HL-60 (cell line): ENCODE data around the gene FKBP7.

ENCODE experiments used
- CTCF ChIP-seq: IDR thresholded peaks from one replicate; pipeline ENCODE4 v1.5.1; 2011; ENCODE audit warnings: low read length, control low read depth, inconsistent platforms; ENCODE audit not compliant: insufficient read depth
- GABPA ChIP-seq: IDR thresholded peaks from 2 replicates; pipeline ENCODE4 v1.6.1; 2012; ENCODE audit warnings: low read depth
- REST ChIP-seq: IDR thresholded peaks from 2 replicates; pipeline ENCODE4 v1.6.1; 2012; ENCODE audit warnings: low read depth; ENCODE audit not compliant: insufficient replicate concordance

GRCh38 chr2:178450524-178450773, 28.0 kb downstream of the FKBP7 start:
- TF ChIP-seq CTCF (no peak), GABPA (no peak), REST (no peak)
